Aorta (tissue), 5 donors: Measurements from ENCODE around the gene SULF2. TPM values are rescaled to one million over a fixed set of nuclear protein-coding genes. Genes with fewer than 3 reads are reported as not detected.

Experiments used
- ATAC-seq: fragments of 200-7000 bp; cut with Tn5 transposase; one replicate; pipeline ENCODE4 v1.9.1; 2022; ENCODE audit warnings: moderate library complexity; ENCODE audit not compliant: low FRiP score
- DNase-seq, 2 donors: peaks; one replicate each; pipeline ENCODE4 v3.0.0-alpha.2; 2020
- H3K27ac ChIP-seq, 2 donors: one replicate each; pipeline ENCODE4 v1.5.1; 2013; ENCODE audit warnings: low read length in 2 of 2, mild to moderate bottlenecking in 2 of 2, moderate library complexity in 2 of 2, control low read depth in 1 of 2, inconsistent platforms in 1 of 2, low read depth in 1 of 2
- H3K27me3 ChIP-seq, 2 donors: one replicate each; pipeline ENCODE4 v1.6.1; 2013; ENCODE audit warnings: control low read depth in 1 of 2, low read length in 1 of 2, mild to moderate bottlenecking in 1 of 2, moderate library complexity in 1 of 2; ENCODE audit not compliant: insufficient read depth in 2 of 2, control insufficient read depth in 1 of 2
- H3K36me3 ChIP-seq, 2 donors: one replicate each; pipeline ENCODE4 v1.6.1; 2013; ENCODE audit warnings: control low read depth in 1 of 2, low read length in 1 of 2, mild to moderate bottlenecking in 1 of 2; ENCODE audit not compliant: insufficient read depth in 2 of 2, control insufficient read depth in 1 of 2
- H3K4me1 ChIP-seq, 2 donors: one replicate each; pipeline ENCODE4 v1.6.1; 2013; ENCODE audit warnings: low read length in 2 of 2, control low read depth in 1 of 2, mild to moderate bottlenecking in 1 of 2, moderate library complexity in 1 of 2; ENCODE audit not compliant: insufficient read depth in 2 of 2, control insufficient read depth in 1 of 2
- H3K4me3 ChIP-seq, 2 donors: one replicate each; pipeline ENCODE4 v1.5.1; 2013; ENCODE audit warnings: low read length in 2 of 2, control low read depth in 1 of 2, mild to moderate bottlenecking in 1 of 2
- H3K9me3 ChIP-seq: one replicate; pipeline ENCODE4 v1.6.1; 2013; ENCODE audit warnings: mild to moderate bottlenecking, low read length; ENCODE audit not compliant: control insufficient read depth
- WGBS, 2 donors: extraction: QIAGEN DNeasy Blood & Tissue Kit; methylation state at CpG; one replicate each; pipeline ENCODE4 v1.1.7; 2013; 5-methylcytosine and 5-hydroxymethylcytosine counted together
- intact Hi-C, 2 donors: fragments of 100-400 bp; cut with DNase I; formaldehyde crosslinking; loops; one replicate each; pipeline versions ENCODE4 v1.14.2 to v1.15.0; 2022
- polyA plus RNA-seq, 2 donors: library from polyadenylated mRNA; stranded (reverse); fragments of 200-250 nt; gene quantifications; one replicate each; pipeline ENCODE4 v1.2.3, GENCODE V29; 2013
- total RNA-seq, 2 donors: library from RNA; stranded (reverse); fragmentation: NEBNext Ultra II Directional; extraction: Animal tissue kit (Norgen Biotek cat#: 25700); gene quantifications; one replicate each; pipeline ENCODE4 v1.2.1, GENCODE V29; 2021
- donor health status: healthy with polysubstance abuse.
- donor health status: Bipolar disorder and iron deficiency.
- donor health status: DM: no; HTN: no; CAD: no.
- donor health status: DM: no; HTN: no; CAD: no.
- donor health status: DM: yes; HTN: yes; CAD: no.

The SULF2 gene
- total and polyA plus RNA-seq, 4 donors: 17.7 to 145 (median 64.7) TPM

DNA sequence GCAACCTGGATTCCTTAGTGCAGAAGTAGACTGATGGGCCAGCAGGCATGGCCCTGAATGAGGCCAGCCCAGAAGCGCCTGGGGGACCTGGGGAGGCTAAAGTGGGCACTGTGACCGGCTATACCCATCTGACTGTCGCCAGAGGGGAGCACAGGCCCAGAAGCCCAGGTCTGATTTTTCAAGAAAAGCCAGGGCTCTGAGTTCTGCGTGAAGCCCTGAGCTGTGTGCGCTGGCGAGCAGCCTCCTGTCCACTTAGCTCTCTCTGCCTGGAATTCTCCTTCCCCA is 111.7 kb downstream of the SULF2 start:
- Histone ChIP-seq H3K27me3 (no peaks in the 10 kb centered on the region), H3K9me3 (no peaks in the 10 kb centered on the region), H3K4me3 (no peak overlapping the region), H3K4me1 (no peaks in the 10 kb centered on the region), H3K27ac (no peak overlapping the region), H3K36me3 (no peaks in the 10 kb centered on the region)
- DNase-seq (no peak), ATAC-seq (no peak)
- intact Hi-C loops: no loop called here
- 94 to 95% methylated on average over 6 of the region's 6 CpGs for WGBS, 2 donors

- intact Hi-C loops: no loop called here
- ATAC-seq: no peak
These were observed 112.2 kb downstream of the SULF2 start for GRCh38 chr20:47672886-47673670.

GRCh38 chr20:47672166-47672565 is 113.1 kb downstream of the SULF2 start:
- Histone ChIP-seq H3K27me3 (no peaks in the 10 kb centered on the region), H3K4me3 (no peak overlapping the region), H3K4me1 (no peaks in the 10 kb centered on the region), H3K27ac (no peak overlapping the region), H3K9me3 (no peaks in the 10 kb centered on the region), H3K36me3 (no peaks in the 10 kb centered on the region)
- intact Hi-C loops: no loop called here
- no peak for DNase-seq
- no peak for ATAC-seq
- 93% methylated on average over 13 to 15 of the region's 15 CpGs for WGBS, 2 donors

More at GRCh38 chr20:47672886-47673670, 112.2 kb downstream of the SULF2 start:
- H3K27me3 ChIP-seq: no peaks in the 10 kb centered on the region
- no peak for DNase-seq
- H3K9me3 ChIP-seq: no peaks in the 10 kb centered on the region
- H3K4me1 ChIP-seq: no peaks in the 10 kb centered on the region
- H3K4me3 ChIP-seq: no peak overlapping the region
- no peak overlapping the region for H3K27ac ChIP-seq
- no peaks in the 10 kb centered on the region for H3K36me3 ChIP-seq
- 92 to 93% methylated on average over 16 of the region's 16 CpGs for WGBS, 2 donors

GRCh38 chr20:47670913-47671312 is 114.4 kb downstream of the SULF2 start:
- no peak overlapping the region for H3K4me3 ChIP-seq
- WGBS, 2 donors: 90 to 93% methylated on average over 10 of the region's 10 CpGs
- H3K9me3 ChIP-seq: no peaks in the 10 kb centered on the region
- no peaks in the 10 kb centered on the region for H3K36me3 ChIP-seq
- ATAC-seq (no peak), DNase-seq (no peak)
- H3K4me1 ChIP-seq: no peaks in the 10 kb centered on the region
- intact Hi-C loops: no loop called here
- H3K27ac ChIP-seq: no peak overlapping the region
- no peaks in the 10 kb centered on the region for H3K27me3 ChIP-seq

GRCh38 chr20:47669927-47670890 is 115.1 kb downstream of the SULF2 start:
- H3K27ac ChIP-seq: no peak overlapping the region
- no peak overlapping the region for H3K4me3 ChIP-seq
- H3K4me1 ChIP-seq: no peaks in the 10 kb centered on the region
- intact Hi-C loops: no loop called here
- H3K27me3 ChIP-seq: no peaks in the 10 kb centered on the region
- no peaks in the 10 kb centered on the region for H3K36me3 ChIP-seq
- no peak for ATAC-seq
- no peaks in the 10 kb centered on the region for H3K9me3 ChIP-seq
- WGBS, 2 donors: 89 to 91% methylated on average over 22 of the region's 22 CpGs
- no peak for DNase-seq

GRCh38 chr20:47669489-47669888 is 115.8 kb downstream of the SULF2 start:
- Histone ChIP-seq H3K36me3 (no peaks in the 10 kb centered on the region), H3K9me3 (no peaks in the 10 kb centered on the region), H3K27me3 (no peaks in the 10 kb centered on the region), H3K4me3 (no peak overlapping the region), H3K4me1 (no peaks in the 10 kb centered on the region), H3K27ac (no peak overlapping the region)
- no peak for DNase-seq
- WGBS, 2 donors: 86 to 87% methylated on average over 4 of the region's 4 CpGs
- intact Hi-C loops: no loop called here
- no peak for ATAC-seq

DNA sequence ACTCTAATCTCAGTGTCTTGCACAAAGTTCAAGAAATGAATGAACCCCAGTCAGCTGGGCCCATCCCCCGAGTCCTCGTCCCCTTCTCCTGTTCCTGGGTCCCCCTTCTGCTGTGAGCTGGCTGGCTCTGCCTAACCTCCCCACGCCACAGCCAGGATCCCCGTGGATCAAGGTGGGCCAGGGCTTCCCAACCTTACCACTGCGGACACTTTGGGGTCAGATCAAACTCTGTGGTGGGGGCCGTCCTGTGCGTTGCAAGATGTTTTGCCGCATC is 116.2 kb downstream of the SULF2 start:
- H3K27ac ChIP-seq: no peak overlapping the region
- no peak overlapping the region for H3K4me3 ChIP-seq
- no peaks in the 10 kb centered on the region for H3K4me1 ChIP-seq
- no peaks in the 10 kb centered on the region for H3K9me3 ChIP-seq
- H3K36me3 ChIP-seq: no peaks in the 10 kb centered on the region
- no peaks in the 10 kb centered on the region for H3K27me3 ChIP-seq
- DNase-seq: no peak
- WGBS, 2 donors: 91 to 95% methylated on average over 8 of the region's 8 CpGs
- ATAC-seq: no peak
- intact Hi-C loops: no loop called here

- H3K27ac ChIP-seq: no peak overlapping the region
- H3K9me3 ChIP-seq: no peaks in the 10 kb centered on the region
- H3K4me1 ChIP-seq: no peaks in the 10 kb centered on the region
- no peak for ATAC-seq
- intact Hi-C loops: no loop called here
- no peak for DNase-seq
- WGBS, 2 donors: 92 to 93% methylated on average over 22 to 23 of the region's 23 CpGs
- H3K4me3 ChIP-seq: no peak overlapping the region
- H3K36me3 ChIP-seq: no peaks in the 10 kb centered on the region
- no peaks in the 10 kb centered on the region for H3K27me3 ChIP-seq
These were observed 116.7 kb downstream of the SULF2 start for GRCh38 chr20:47668313-47669151.
